Osteocyte (in vitro differentiated cells): Measurements from ENCODE around the gene DNM1. TPM values are rescaled to one million over a fixed set of nuclear protein-coding genes. Genes with fewer than 3 reads are reported as not detected.
A peak's percentile ranks its signal among the peaks of the same experiment; 100 is the strongest.

Experiments used
- DNase-seq: peaks from one replicate; pipeline ENCODE4 v3.0.0; 2021; ENCODE audit warnings: mixed read lengths; ENCODE audit not compliant: unreplicated experiment; ENCODE audit errors: extremely low spot score
- H3K27ac Mint-ChIP-seq: one replicate; pipeline ENCODE4 v1.8.0; 2021; ENCODE audit warnings: mild to moderate bottlenecking, mixed read lengths; ENCODE audit not compliant: unreplicated experiment
- H3K27me3 Mint-ChIP-seq: one replicate; pipeline ENCODE4 v1.8.0; 2021; ENCODE audit warnings: mixed read lengths; ENCODE audit not compliant: unreplicated experiment
- H3K36me3 Mint-ChIP-seq: one replicate; pipeline ENCODE4 v1.8.0; 2021; ENCODE audit warnings: mixed read lengths; ENCODE audit not compliant: unreplicated experiment
- H3K4me1 Mint-ChIP-seq: one replicate; pipeline ENCODE4 v1.8.0; 2021; ENCODE audit warnings: mixed read lengths; ENCODE audit not compliant: unreplicated experiment
- H3K4me3 Mint-ChIP-seq: one replicate; pipeline ENCODE4 v1.8.0; 2021; ENCODE audit warnings: mild to moderate bottlenecking, moderate library complexity, mixed read lengths; ENCODE audit not compliant: unreplicated experiment
- H3K9me3 Mint-ChIP-seq: one replicate; pipeline ENCODE4 v1.8.0; 2021; ENCODE audit warnings: mixed read lengths; ENCODE audit not compliant: unreplicated experiment
- total RNA-seq: library from RNA; stranded (reverse); gene quantifications from 2 replicates; pipeline ENCODE4 v1.2.1, GENCODE V29; 2021
- TF ChIP-seq, protein P1 (sequence below): fragments of 200-600 bp; sonication (generic); IDR thresholded peaks from 2 replicates; pipeline ENCODE4 v1.5.0; 2021; ENCODE audit warnings: antibody characterized with exemption, mild to moderate bottlenecking, moderate library complexity

Gene DNM1
- total RNA-seq, 1 donor from 2014 or later = 45.4 TPM

GRCh38 chr9:128190013-128190412 is 13.2 kb upstream of the DNM1 start:
- H3K36me3 Mint-ChIP-seq = peaks cover 19% of the 10 kb centered on the region
- no peak for DNase-seq
- H3K9me3 Mint-ChIP-seq = no peaks in the 10 kb centered on the region
- peak overlapping the region; percentile 27 for H3K27ac Mint-ChIP-seq
- H3K4me1 Mint-ChIP-seq = peaks cover 19% of the 10 kb centered on the region
- H3K4me3 Mint-ChIP-seq = peak overlapping the region; percentile 95
- TF ChIP-seq, protein P1, sequence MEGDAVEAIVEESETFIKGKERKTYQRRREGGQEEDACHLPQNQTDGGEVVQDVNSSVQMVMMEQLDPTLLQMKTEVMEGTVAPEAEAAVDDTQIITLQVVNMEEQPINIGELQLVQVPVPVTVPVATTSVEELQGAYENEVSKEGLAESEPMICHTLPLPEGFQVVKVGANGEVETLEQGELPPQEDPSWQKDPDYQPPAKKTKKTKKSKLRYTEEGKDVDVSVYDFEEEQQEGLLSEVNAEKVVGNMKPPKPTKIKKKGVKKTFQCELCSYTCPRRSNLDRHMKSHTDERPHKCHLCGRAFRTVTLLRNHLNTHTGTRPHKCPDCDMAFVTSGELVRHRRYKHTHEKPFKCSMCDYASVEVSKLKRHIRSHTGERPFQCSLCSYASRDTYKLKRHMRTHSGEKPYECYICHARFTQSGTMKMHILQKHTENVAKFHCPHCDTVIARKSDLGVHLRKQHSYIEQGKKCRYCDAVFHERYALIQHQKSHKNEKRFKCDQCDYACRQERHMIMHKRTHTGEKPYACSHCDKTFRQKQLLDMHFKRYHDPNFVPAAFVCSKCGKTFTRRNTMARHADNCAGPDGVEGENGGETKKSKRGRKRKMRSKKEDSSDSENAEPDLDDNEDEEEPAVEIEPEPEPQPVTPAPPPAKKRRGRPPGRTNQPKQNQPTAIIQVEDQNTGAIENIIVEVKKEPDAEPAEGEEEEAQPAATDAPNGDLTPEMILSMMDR = no peak
- H3K27me3 Mint-ChIP-seq = no peaks in the 10 kb centered on the region

- no peaks in the 10 kb centered on the region for H3K27me3 Mint-ChIP-seq
- peak overlapping the region; percentile 95 for H3K4me3 Mint-ChIP-seq
- H3K9me3 Mint-ChIP-seq = no peaks in the 10 kb centered on the region
- peaks cover 19% of the 10 kb centered on the region for H3K4me1 Mint-ChIP-seq
- H3K27ac Mint-ChIP-seq = peak overlapping the region; percentile 93
- peaks cover 19% of the 10 kb centered on the region for H3K36me3 Mint-ChIP-seq
- TF ChIP-seq, protein P1 = no peak
- no peak for DNase-seq
Observed at GRCh38 chr9:128190516-128191405, 12.4 kb upstream of the DNM1 start.

DNA sequence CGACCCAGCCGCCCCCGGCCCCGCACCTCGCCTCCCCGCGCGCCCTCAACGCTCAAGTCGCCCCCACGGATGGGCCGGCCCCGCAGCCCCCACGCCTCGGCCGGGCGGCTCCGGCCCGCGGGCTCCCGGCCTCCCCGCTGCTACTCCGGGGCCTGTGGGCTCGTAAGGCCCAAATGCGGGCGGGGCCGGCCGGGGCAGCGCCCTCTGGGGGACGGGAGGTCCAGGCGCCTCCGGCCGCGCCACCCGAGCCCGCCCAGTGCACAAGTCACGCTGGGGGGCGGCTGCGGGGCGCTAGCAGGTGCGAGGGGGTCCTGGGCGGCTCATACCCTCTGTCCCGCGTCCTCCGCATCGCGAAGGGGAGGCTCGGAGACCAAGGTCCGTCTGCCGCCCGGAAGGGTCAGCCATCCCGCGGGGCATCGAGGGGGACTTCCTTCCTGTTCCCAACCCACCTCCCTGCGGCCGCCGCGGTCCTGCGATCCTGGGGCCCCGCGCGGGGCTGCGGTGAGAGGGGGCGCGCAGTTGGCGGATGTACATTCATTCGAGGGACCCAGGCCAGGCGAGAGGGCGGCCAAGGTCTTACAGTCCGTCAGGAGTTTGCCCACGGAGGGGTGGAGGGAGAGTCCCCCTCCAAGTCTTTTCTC is 11.7 kb upstream of the DNM1 start, which contains the start of gene CIZ1:
Gene CIZ1, minus strand, starts transcription at position 167 of the 641 bp plus-strand sequence. CDS start 715 bp downstream, outside the sequence.
- Mint-ChIP-seq H3K4me3 (peak within 1 kb of the TSS; percentile 95), H3K27ac (peak within 1 kb of the TSS; percentile 93), H3K9me3 (no peaks in the 10 kb centered on the region), H3K27me3 (no peaks in the 10 kb centered on the region), H3K36me3 (peaks cover 17% of the 10 kb centered on the region), H3K4me1 (peaks cover 19% of the 10 kb centered on the region)
- DNase-seq = peak; percentile 92
- TF ChIP-seq, protein P1 = peak; percentile 90

- Mint-ChIP-seq H3K4me1 (peaks cover 19% of the 10 kb centered on the region), H3K9me3 (no peaks in the 10 kb centered on the region), H3K27ac (no peak overlapping the region), H3K27me3 (no peaks in the 10 kb centered on the region), H3K36me3 (peaks cover 12% of the 10 kb centered on the region), H3K4me3 (no peak overlapping the region)
- DNase-seq = no peak
- TF ChIP-seq, protein P1 = no peak
Observed at GRCh38 chr9:128192601-128193371, 10.4 kb upstream of the DNM1 start.
